OCI-LY3 (cell line): ENCODE measurements around the gene AGAP1.

ENCODE experiments used
- H2AFZ ChIP-seq: fragments of 200-600, 300-600 bp; shearing (Covaris generic); 2 replicates; pipeline ENCODE4 v1.6.0; 2014; ENCODE audit warnings: antibody characterized with exemption, low read depth, low read length
- H3K27ac ChIP-seq: fragments of 200-600, 300-600 bp; sonication (generic); 2 replicates; pipeline ENCODE4 v1.5.1; 2014; ENCODE audit warnings: mild to moderate bottlenecking, low read length, moderate library complexity, mixed read lengths
- H3K27me3 ChIP-seq: fragments of 200-600, 300-600 bp; sonication (generic); 2 replicates; pipeline ENCODE4 v1.6.1; 2014; ENCODE audit warnings: low read depth, low read length, mixed read lengths
- H3K36me3 ChIP-seq: fragments of 200-600, 300-600 bp; sonication (generic); replicated peaks from 2 replicates; pipeline ENCODE3; 2014; ENCODE audit warnings: low read depth, low read length, mixed read lengths
- H3K4me1 ChIP-seq: fragments of 300-600, 200-600 bp; sonication (generic); 2 replicates; pipeline ENCODE4 v1.6.1; 2014; ENCODE audit warnings: low read length, mixed read lengths
- H3K4me2 ChIP-seq: fragments of 200-600, 300-600 bp; sonication (generic); 2 replicates; pipeline ENCODE4 v1.6.1; 2014; ENCODE audit warnings: low read length, mixed read lengths
- H3K4me3 ChIP-seq: fragments of 300-600, 200-600 bp; sonication (generic); 2 replicates; pipeline ENCODE4 v1.5.1; 2014; ENCODE audit warnings: antibody characterized with exemption, mild to moderate bottlenecking, low read length, moderate library complexity
- H3K79me2 ChIP-seq: fragments of 300-600, 200-600 bp; shearing (Covaris generic); 2 replicates; pipeline ENCODE4 v1.6.1; 2014; ENCODE audit warnings: mild to moderate bottlenecking, low read length, mixed read lengths
- H3K9ac ChIP-seq: fragments of 300-600, 200-600 bp; shearing (Covaris generic); 2 replicates; pipeline ENCODE4 v1.6.0; 2014; ENCODE audit warnings: mild to moderate bottlenecking, low read length, moderate library complexity
- H3K9me3 ChIP-seq: fragments of 200-600, 300-600 bp; shearing (Covaris generic); 2 replicates; pipeline ENCODE4 v1.6.1; 2014; ENCODE audit warnings: low read length, mixed read lengths; ENCODE audit not compliant: insufficient read depth
- H4K20me1 ChIP-seq: fragments of 200-600, 300-600 bp; sonication (generic); 2 replicates; pipeline ENCODE4 v1.6.1; 2016; ENCODE audit warnings: low read length, mixed read lengths; ENCODE audit not compliant: insufficient read depth
- EZH2phosphoT487 ChIP-seq: fragments of 200-600 bp; shearing (Covaris generic); IDR thresholded peaks from 2 replicates; pipeline ENCODE4 v1.6.1; 2018; ENCODE audit warnings: antibody characterized with exemption, mixed run types, low read depth
- TF ChIP-seq, protein P1 (sequence below): fragments of 200-600, 300-600 bp; sonication (generic); IDR thresholded peaks from 2 replicates; pipeline ENCODE4 v1.5.1; 2014; ENCODE audit warnings: antibody characterized with exemption, low read length, low read depth

The AGAP1 gene

DNA sequence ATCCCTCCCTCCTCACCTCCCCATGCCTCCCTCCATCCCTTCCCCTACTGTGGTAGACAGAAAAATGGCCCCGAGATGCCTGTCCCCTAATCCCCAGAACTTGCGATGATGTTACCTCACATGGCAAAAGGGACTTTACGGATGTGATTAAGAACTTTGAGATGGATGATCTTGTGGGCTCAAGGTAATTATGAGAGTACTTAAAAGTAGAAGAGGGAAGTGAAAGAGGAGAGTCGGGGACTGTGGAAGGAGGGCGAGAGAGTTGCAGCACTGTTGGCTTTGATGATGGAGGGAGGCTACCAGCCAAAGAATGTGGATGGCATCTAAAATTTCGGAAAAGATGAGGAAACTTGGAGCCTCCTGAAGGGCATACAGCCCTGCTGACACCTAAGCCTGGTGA is 66.5 kb downstream of the AGAP1 start:
- H3K4me1 ChIP-seq = no peaks in the 10 kb centered on the region
- TF ChIP-seq EZH2phosphoT487 = no peak
- TF ChIP-seq, protein P1, sequence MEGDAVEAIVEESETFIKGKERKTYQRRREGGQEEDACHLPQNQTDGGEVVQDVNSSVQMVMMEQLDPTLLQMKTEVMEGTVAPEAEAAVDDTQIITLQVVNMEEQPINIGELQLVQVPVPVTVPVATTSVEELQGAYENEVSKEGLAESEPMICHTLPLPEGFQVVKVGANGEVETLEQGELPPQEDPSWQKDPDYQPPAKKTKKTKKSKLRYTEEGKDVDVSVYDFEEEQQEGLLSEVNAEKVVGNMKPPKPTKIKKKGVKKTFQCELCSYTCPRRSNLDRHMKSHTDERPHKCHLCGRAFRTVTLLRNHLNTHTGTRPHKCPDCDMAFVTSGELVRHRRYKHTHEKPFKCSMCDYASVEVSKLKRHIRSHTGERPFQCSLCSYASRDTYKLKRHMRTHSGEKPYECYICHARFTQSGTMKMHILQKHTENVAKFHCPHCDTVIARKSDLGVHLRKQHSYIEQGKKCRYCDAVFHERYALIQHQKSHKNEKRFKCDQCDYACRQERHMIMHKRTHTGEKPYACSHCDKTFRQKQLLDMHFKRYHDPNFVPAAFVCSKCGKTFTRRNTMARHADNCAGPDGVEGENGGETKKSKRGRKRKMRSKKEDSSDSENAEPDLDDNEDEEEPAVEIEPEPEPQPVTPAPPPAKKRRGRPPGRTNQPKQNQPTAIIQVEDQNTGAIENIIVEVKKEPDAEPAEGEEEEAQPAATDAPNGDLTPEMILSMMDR = no peak
- H3K9me3 ChIP-seq = no peaks in the 10 kb centered on the region
- H3K4me2 ChIP-seq = no peak overlapping the region
- no peaks in the 10 kb centered on the region for H3K36me3 ChIP-seq
- no peaks in the 10 kb centered on the region for H3K27me3 ChIP-seq
- H3K27ac ChIP-seq = no peak overlapping the region
- no peak overlapping the region for H3K9ac ChIP-seq
- H4K20me1 ChIP-seq = no peaks in the 10 kb centered on the region
- H3K79me2 ChIP-seq = no peaks in the 10 kb centered on the region
- no peak overlapping the region for H2AFZ ChIP-seq
- no peak overlapping the region for H3K4me3 ChIP-seq

DNA sequence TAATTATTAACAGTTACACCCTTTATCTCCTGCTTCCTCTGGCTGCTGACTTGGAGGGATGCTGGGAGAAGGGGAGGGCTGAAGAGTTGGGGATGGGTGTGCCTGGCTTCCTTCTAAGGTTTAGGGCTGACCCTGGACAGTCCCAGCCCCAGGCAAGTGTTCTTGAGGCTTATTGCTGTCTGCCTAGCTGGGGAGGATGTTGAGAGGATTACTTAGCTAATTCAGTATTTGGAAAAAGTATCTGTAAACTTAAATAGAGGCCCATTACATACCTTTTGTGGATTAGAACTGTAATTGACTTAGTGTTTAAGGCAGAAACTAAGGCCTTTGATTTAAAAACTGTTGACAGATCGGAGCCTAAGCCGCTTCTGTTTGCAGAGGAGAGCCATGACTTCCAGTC is 67.6 kb downstream of the AGAP1 start:
- Histone ChIP-seq H3K4me3 (no peak overlapping the region), H3K4me1 (no peaks in the 10 kb centered on the region), H3K4me2 (no peak overlapping the region), H3K27me3 (no peaks in the 10 kb centered on the region), H3K27ac (no peak overlapping the region), H2AFZ (no peak overlapping the region), H4K20me1 (no peaks in the 10 kb centered on the region), H3K79me2 (no peaks in the 10 kb centered on the region), H3K9me3 (no peaks in the 10 kb centered on the region), H3K9ac (no peak overlapping the region), H3K36me3 (no peaks in the 10 kb centered on the region)
- TF ChIP-seq, protein P1 = no peak
- TF ChIP-seq EZH2phosphoT487 = no peak

DNA sequence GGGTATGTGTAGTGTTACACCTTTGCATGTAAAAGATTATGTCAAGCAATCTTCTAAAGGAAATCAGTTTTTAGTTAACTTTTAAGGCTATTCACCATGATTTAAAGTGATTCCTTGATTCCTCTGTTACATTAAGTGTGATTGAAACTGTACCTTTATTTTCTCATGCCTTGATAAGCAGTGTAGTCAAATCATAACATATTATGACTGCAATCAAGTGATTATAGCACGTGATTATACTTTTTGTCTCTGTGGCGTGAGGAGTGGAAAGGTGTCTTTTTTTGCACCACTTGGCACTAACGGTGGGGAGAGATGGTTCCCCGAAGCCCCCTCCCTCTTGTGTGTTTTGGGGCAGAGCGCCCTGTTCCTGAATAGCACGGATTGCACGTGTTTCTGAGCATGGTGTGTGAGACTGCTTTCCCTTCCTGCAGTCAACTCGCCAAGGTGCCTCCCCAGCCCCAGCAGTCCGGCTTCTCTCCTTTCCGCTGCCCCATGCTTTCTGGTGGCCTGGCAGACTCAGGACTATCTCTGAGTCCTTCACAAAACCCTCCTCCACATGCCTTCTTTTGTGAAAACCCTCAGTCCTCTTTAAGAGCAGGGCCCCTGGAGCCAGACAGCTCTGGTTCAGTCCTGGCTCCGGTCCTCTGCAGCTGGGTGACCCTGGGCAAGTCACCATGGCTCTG is 68.4 kb downstream of the AGAP1 start:
- Histone ChIP-seq H3K27ac (no peak overlapping the region), H3K4me1 (no peaks in the 10 kb centered on the region), H4K20me1 (no peaks in the 10 kb centered on the region), H3K9me3 (no peaks in the 10 kb centered on the region), H3K9ac (no peak overlapping the region), H3K4me3 (no peak overlapping the region), H3K79me2 (no peaks in the 10 kb centered on the region), H2AFZ (no peak overlapping the region), H3K27me3 (no peaks in the 10 kb centered on the region), H3K36me3 (no peaks in the 10 kb centered on the region), H3K4me2 (no peak overlapping the region)
- TF ChIP-seq, protein P1 = no peak
- TF ChIP-seq EZH2phosphoT487 = no peak

DNA sequence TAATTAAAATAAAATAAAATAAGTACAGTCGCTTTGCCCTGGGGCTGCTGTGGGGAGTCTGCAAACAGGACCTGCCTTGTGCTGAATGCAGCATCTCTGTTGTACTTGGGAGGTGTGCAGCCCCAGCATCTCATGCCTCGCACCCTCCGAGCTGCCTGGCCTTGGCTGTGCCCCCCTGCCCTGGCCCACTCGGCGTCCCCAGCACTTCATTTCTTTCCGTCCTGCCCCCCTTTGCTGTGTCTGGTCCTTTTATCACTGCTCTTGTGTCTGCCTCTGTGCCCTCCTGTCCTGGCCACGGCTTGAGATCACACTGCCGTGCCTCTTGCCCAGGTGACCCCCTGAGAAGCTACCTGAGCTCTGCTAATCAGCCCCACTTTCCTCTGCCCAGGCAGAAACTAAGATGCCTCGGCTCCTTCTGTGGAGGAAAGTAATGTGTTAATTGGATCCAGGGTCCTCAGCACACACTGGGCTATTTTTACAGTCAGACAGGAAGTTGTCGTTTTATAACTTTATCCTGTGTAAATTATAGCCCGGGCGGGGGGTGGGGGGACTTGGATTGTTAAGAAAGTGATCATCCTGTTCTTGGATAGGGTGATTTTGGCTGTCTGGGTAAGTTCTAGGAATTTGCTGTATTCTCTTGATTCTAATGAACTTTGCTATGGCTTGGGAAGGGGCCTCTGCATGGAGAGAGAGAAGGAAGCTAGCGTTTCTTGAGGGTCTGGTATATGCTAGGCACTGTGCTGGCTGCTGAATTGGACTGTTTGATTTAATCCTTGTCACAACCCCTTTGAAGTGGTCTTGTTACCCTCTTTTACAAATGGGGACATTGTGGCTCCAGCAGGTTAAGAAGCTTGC is 69.4 kb downstream of the AGAP1 start:
- Histone ChIP-seq H2AFZ (no peak overlapping the region), H3K9me3 (no peaks in the 10 kb centered on the region), H3K4me2 (no peak overlapping the region), H4K20me1 (no peaks in the 10 kb centered on the region), H3K27ac (no peak overlapping the region), H3K9ac (no peak overlapping the region), H3K36me3 (no peaks in the 10 kb centered on the region), H3K4me3 (no peak overlapping the region), H3K4me1 (no peaks in the 10 kb centered on the region), H3K27me3 (no peaks in the 10 kb centered on the region), H3K79me2 (no peaks in the 10 kb centered on the region)
- no peak for TF ChIP-seq EZH2phosphoT487
- TF ChIP-seq, protein P1 = no peak
